Measurements from ENCODE around the gene RBMS3.

- TF ChIP-seq CTCF (conservative IDR thresholded peaks at IDR 0.05; ENCODE audit: low read depth in 2 of 2) (no peak), EZH2 (IDR thresholded peaks at IDR 0.05; ENCODE audit: low read depth, unreplicated experiment) (no peak), ETS1 (IDR thresholded peaks at IDR 0.05) (no peak), POLR2AphosphoS5 (IDR thresholded peaks at IDR 0.05; ENCODE audit: low read depth) (no peak), REST (IDR thresholded peaks at IDR 0.05; ENCODE audit: unreplicated experiment) (no peak)
Observed at GRCh38 chr3:29261119-29261518, 19.8 kb upstream of the RBMS3 start.
